ENCODE data around the gene C10orf88. TPM values are rescaled to one million over a fixed set of nuclear protein-coding genes. Genes with fewer than 3 reads are reported as not detected.

Gene C10orf88
- total and polyA plus RNA-seq, 9 of the 15 experiments (the other 6 are each of a cell fraction or from before 2014, with no cell fraction given), result 2.5 to 9.6 (median 7.5) TPM

DNA sequence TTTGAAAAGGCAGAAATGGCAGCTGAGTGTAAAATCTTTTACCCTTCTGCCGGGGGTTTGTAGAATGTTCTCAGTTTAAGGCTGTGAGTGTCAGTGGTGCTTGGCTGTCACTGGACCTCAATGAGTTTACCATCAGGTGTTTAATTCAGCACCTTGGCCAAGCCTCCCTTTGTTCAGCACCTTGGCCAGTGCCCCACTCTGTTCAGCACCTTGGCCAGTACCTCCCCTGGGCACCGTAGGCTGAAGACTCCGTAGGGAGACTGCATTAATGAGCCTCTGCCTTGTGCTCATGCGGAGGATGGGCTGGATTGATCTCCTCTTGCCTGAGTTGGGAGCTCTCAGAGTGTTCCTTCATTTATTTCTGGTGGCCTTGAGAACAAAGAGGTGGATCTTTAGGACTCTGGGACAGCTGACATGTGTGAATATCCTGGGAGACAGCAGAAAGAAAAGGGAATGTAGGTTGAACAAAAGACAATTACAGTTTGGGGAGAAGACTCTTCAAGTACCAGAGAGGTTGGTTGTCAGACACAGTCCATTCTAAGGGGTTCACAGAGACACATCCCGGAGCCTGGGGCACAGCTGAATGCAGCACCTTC, 42.0 kb downstream of the C10orf88 start (continued):
- TF ChIP-seq, protein P1, sequence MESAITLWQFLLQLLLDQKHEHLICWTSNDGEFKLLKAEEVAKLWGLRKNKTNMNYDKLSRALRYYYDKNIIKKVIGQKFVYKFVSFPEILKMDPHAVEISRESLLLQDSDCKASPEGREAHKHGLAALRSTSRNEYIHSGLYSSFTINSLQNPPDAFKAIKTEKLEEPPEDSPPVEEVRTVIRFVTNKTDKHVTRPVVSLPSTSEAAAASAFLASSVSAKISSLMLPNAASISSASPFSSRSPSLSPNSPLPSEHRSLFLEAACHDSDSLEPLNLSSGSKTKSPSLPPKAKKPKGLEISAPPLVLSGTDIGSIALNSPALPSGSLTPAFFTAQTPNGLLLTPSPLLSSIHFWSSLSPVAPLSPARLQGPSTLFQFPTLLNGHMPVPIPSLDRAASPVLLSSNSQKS (CRISPR knock-in tag; IDR thresholded peaks at IDR 0.05), result no peak
- no peak for TF ChIP-seq HNRNPK (IDR thresholded peaks at IDR 0.05; ENCODE audit: low read depth, low read length, poor library complexity, severe bottlenecking)
- TF ChIP-seq GATAD2A (IDR thresholded peaks at IDR 0.05), result no peak
- TF ChIP-seq SRSF9 (IDR thresholded peaks at IDR 0.05; ENCODE audit: borderline replicate concordance, low read depth, low read length), result no peak
- TF ChIP-seq ATF7 (IDR thresholded peaks at IDR 0.05), result no peak
- TF ChIP-seq POLR2AphosphoS2 (IDR thresholded peaks at IDR 0.05; ENCODE audit: low read length), result no peak
- TF ChIP-seq STAT5B (CRISPR knock-in tag; IDR thresholded peaks at IDR 0.05), result no peak
- TF ChIP-seq SMAD4 (CRISPR knock-in tag; conservative IDR thresholded peaks at IDR 0.05), result peak; percentile 76
- no peak for TF ChIP-seq JUN (IDR thresholded peaks at IDR 0.05; ENCODE audit: borderline replicate concordance, low read depth, low read length)
- TF ChIP-seq JUN (CRISPR knock-in tag; IDR thresholded peaks at IDR 0.05; ENCODE audit: borderline replicate concordance), result peak; percentile 85
- TF ChIP-seq KLF1 (tag; IDR thresholded peaks at IDR 0.05), result no peak
- no peak for TF ChIP-seq ZNF280B (CRISPR knock-in tag; IDR thresholded peaks at IDR 0.05)
- TF ChIP-seq CBFB (CRISPR knock-in tag; IDR thresholded peaks at IDR 0.05), result no peak
- TF ChIP-seq NCOA2 (IDR thresholded peaks at IDR 0.05; ENCODE audit: partially characterized antibody in 2 of 2), result no peak
- TF ChIP-seq SIX5 (IDR thresholded peaks at IDR 0.05; ENCODE audit: borderline replicate concordance in 1 of 2, insufficient read depth in 1 of 2, low read depth in 1 of 2, low read length in 2 of 2), result no peak
- no peak for TF ChIP-seq PATZ1 (CRISPR knock-in tag; IDR thresholded peaks at IDR 0.05; ENCODE audit: borderline replicate concordance)
- TF ChIP-seq GTF2A2 (tag; IDR thresholded peaks at IDR 0.05), result no peak
- no peak for TF ChIP-seq MTF1 (CRISPR knock-in tag; IDR thresholded peaks at IDR 0.05; ENCODE audit: borderline replicate concordance)
- TF ChIP-seq RHOXF2B (CRISPR knock-in tag; conservative IDR thresholded peaks at IDR 0.05), result no peak
- TF ChIP-seq, protein P2, sequence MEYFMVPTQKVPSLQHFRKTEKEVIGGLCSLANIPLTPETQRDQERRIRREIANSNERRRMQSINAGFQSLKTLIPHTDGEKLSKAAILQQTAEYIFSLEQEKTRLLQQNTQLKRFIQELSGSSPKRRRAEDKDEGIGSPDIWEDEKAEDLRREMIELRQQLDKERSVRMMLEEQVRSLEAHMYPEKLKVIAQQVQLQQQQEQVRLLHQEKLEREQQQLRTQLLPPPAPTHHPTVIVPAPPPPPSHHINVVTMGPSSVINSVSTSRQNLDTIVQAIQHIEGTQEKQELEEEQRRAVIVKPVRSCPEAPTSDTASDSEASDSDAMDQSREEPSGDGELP (CRISPR knock-in tag; IDR thresholded peaks at IDR 0.05; ENCODE audit: borderline replicate concordance), result peak; percentile 89
- no peak for TF ChIP-seq HNRNPH1 (optimal IDR thresholded peaks at IDR 0.05; ENCODE audit: low read depth, low read length)
- TF ChIP-seq ZNF23 (CRISPR knock-in tag; IDR thresholded peaks at IDR 0.05), result no peak
